AG20443 (cell line): ENCODE results near the gene CCL11.
"Not testable (repeated sequence)": the region's sequence is repeated elsewhere in the genome, so short reads cannot be mapped to it uniquely, and the experiment has no call there.

Source experiments
- DNase-seq: peaks from one replicate; pipeline ENCODE4 v3.0.0; 2012; ENCODE audit warnings: low spot score, mixed read lengths

The CCL11 gene

GRCh38 chr17:34307110-34307509, 21.6 kb downstream of the CCL11 start:
- peak; percentile 50 for DNase-seq

GRCh38 chr17:34308371-34308770, 22.8 kb downstream of the CCL11 start:
- DNase-seq, result no peak

- DNase-seq, result no peak
These were observed 25.7 kb downstream of the CCL11 start for GRCh38 chr17:34311291-34311690.

DNA sequence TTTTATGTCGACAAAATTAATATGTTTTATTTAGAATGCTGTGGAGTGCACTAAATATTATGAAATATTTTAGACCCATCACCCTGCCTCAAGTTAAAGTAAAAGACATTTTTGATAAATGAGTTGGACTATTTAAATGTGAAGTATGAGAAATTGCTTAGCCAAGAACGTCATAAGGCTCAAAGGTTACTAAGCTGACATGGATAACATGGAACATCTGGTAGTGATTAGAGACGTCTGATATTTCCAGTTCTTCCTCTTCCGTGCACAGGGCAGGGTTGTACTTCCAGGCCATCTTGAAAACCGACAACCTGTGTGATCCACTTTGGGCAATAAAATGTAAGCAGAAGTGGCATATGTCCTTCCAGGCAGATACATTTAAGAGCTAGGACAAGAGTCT, 26.5 kb downstream of the CCL11 start:
- DNase-seq, result no peak

GRCh38 chr17:34313164-34313563, 27.6 kb downstream of the CCL11 start:
- peak; percentile 41 for DNase-seq

DNA sequence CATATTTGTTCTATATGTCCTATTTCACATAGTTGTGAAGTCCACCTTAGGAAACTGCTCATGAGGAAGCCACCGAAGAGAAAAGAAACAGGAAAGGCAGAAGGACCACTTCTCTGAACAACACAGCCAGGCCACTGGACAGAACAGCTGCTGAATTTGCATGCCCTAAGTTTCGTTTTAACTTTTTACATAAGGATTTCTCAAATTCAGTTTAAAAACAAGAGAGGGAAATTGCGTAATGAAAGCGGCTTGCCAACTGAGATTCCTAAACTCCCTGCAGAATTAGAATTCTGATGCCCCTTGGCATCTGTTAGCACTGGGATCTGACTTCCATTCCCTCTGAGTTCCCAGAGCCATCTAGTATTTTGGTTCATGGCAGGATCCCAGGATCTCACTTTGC, 28.7 kb downstream of the CCL11 start:
- peak; percentile 49 for DNase-seq

DNA sequence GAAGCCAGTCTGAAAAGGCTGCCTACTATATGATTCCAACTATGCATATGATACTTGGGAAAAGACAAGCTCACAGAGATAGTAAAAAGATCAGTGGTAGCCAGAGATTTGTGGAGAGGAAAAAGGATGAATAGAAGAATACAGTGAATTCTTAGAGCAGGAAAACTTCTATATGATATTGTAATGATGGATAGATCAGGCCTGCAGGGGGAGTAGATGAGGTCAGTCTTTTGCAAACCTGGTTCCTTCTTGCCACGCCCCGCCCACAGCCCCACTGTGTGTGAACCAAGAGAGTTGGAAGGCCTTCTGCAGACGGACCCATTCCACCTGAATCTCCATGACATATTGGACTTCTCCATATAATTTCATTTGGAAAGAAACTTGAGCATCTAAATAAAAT, 32.9 kb downstream of the CCL11 start:
- no peak for DNase-seq

DNA sequence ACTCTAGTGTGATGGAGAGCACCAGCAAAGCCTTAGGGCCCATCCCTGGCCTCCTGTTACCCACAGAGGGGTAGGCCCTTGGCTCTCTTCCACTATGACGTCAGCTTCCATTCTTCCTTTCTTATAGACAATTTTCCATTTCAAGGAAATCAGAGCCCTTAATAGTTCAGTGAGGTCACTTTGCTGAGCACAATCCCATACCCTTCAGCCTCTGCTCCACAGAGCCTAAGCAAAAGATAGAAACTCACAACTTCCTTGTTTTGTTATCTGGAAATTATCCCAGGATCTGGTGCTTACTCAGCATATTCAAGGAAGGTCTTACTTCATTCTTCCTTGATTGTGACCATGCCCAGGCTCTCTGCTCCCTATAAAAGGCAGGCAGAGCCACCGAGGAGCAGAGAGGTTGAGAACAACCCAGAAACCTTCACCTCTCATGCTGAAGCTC, 33.5 kb downstream of the CCL11 start, which contains the start of gene CCL8:
CCL8 (plus strand) TSS at position 397 of the 445 bp plus-strand sequence. CDS start 67 bp downstream, outside the sequence.
- DNase-seq, result no peak

DNA sequence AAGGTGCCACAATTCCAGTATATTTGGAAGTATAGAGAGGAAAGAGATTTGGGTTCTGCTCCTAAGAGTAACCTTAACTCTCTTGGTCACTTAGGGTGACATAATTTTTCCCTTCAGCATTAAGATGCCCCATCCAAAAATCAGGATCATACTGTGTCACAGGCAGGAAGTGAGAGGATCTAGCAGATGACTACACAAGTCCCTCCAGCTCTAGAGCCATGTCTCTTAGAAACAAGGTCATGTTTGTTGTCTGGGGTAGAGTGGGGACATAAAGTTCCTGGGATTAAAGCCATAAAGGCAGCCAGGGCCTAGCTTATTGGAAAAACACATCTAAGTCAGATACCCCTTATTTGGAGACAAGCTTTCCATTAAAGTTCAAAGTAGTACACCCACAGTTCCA, 36.4 kb downstream of the CCL11 start:
- DNase-seq, result no peak

DNA sequence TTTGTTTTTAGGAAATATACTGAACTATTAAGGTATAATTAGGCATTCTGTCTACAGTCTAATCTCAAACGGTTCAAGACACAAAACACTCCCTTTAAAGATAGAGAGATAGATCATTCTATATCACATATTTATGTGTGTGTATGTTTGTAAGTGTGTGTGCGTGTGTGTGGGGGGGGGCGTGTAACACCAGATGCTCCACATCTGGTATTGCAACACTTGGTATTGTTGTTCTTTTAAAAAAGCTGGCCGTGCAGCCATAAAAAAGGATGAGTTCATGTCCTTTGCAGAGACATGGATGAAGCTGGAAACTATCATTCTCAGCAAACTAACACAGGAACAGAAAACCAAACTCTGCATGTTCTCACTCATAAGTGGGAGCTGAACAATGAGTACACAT, 42.0 kb downstream of the CCL11 start:
- DNase-seq, result not testable (repeated sequence)

DNA sequence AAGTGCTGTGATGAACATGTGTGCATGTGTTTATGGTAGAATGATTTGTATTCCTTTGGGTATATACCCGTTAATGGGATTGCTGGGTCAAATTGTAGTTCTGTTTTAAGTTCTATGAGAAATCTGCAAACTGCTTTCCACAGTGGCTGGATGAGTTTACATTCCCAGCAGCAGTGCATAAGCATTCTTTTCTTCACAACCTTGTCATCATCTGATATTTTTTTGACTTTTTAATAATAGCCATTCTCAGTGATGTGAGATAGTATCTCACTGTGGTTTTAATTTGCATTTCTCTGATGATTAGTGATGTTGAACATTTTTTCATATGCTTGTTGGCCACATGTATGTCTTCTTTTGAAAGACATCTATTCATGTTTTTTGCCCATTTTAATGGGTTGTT, 52.2 kb downstream of the CCL11 start:
- no peak for DNase-seq
